GM21447 (cell line): Measurements from ENCODE around the gene ATP6V1E1.

Source experiments
- ATAC-seq: cut with Tn5 transposase; IDR thresholded peaks from one replicate; pipeline ENCODE4 v1.9.1; 2021; ENCODE audit not compliant: unreplicated experiment

ATP6V1E1 gene

DNA sequence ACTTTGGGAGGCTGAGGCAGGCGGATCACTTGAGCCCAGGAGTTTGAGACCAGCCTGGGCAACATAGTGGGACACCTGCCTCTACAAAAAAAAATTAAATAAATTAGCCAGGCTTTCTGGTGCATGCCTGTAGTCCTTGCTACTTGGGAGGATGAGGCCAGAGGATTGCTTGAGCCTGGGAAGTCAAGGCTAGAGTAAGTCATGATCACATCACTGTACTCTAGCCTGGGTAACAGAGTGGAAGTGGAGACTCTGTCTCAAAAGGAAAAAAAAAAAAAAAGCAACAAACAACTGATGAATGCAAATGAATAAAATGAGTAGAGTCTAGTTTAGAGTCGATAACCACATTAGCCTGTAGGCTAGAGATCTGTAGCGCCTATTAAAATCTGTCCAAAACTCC is 6.1 kb upstream of the ATP6V1E1 start:
- ATAC-seq: no peak

DNA sequence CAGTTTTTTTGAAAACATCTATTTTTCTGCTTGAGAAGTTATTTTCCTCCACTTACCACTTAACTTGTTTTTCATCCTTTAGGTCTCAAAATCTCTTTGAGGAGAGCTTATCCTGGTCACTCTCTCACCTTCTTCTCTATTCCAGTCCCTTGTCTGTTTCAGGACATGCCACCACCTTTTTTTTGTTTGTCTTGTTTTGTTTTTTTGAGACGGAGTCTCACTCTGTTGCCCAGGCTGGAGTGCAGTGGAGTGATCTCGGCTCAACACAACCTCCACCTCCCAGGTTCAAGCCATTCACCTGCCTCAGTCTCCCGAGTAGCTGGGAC is 5.4 kb upstream of the ATP6V1E1 start:
- no peak for ATAC-seq

DNA sequence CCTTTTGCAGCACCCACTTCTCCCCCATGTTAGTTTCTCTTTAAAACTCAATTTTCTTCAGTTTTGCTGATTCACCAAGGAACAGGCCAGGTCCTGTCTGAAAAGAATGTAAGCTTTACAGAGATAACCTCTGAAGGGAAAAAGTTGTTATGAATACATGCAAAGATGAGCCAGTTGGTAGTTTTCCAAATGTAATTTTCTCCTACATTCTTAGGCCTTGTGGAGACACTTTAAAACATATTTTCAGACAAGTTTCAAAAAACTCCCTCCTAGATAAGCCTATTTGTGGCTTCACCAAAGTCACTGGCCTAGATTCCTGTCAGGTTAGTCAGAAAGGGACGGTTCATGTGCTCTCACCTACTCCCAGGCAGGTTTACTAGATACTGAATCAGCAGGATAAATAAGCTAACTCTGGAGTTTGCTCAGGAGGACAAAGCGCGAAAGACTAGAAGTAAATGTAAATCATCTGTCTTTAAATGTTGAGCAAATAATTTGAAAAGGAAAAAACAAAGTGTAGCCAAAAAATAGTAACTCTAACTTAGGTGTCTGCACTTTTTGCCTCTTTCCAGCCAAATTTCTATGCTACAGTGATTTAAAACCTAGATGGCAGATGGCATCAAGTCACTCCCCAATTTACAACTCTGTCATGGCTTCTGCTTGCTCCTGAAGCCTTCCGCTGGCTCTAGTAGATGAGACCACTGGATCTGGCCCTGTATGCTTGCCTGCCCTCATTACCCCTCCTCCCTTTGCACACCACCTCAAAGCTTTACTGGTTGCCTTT is 4.9 kb upstream of the ATP6V1E1 start:
- no peak for ATAC-seq

DNA sequence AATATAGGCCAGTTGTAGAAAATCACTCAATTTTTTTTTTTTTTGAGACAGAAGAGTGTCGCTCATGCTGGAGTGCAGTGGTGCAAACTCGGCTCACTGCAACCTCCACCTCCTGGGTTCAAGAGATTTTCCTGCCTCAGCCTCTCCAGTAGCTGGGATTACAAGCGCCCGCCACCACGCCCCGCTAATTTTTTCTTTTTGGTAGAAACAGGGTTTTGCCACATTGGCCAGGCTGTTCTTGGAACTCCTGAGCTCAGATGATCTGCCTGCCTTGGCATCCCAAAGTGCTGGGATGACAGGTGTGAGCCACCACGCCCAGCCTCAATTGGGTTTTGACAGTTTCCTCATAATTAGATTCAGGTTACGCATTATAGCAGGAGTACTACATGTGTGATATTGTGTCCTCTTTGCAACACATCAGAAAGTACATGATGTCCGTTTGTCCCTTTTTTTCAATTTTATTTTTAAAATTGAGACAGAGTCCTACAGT is 2.6 kb upstream of the ATP6V1E1 start:
- ATAC-seq: no peak

DNA sequence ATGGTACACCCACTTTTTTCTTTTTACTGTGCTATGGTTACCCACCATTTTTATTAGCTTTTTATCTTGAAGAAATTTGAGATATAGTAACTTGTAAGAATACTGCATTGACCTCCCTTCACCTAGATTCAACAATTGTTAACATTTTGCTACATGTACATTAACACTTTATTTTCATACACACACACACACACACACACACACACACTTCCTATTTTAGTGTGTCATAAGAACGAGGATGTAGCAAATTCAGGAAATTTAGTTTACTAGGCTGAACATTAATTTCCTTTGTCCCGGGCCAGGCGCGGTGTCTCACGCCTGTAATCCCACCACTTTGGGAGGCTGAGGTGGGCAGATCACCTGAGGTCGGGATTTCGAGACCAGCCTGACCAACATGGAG is 1.1 kb upstream of the ATP6V1E1 start:
- no peak for ATAC-seq

DNA sequence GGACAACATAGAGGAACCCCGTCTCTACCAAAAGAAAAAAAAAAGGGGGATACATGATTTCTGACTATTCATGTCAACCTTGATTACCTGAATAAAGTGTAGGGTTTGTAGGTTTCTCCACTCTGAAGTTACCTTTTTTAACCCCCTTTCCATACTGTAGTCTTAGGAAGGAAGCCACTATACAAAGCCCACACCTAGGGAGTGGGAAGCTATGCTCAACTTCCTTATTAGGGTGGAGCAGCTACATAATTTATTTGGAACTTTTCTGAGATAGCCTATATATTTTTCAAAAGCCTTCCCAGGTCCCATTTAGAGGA is 582 bp upstream of the ATP6V1E1 start:
- ATAC-seq: no peak

DNA sequence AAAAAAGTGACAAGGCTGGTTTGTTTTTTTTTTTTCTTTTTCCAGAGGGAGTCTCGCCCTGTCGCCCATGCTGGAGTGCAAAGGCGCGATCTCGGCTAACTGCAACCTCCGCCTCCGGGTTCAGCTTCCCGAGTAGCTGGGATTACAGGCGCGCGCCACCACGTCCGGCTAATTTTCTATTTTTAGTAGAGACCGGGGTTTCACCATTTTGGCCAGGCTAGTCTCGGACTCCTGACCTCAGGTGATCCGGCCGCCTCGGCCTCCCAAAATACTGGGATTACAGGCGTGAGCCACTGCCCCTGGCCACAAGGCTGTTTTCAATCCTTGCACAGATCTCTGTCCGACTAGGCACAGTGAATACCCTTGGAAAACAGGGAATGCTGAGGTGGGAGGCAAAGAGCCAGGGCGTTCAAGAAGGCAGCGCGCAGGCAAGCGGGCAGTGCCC is 566 bp downstream of the ATP6V1E1 start:
- ATAC-seq: no peak

DNA sequence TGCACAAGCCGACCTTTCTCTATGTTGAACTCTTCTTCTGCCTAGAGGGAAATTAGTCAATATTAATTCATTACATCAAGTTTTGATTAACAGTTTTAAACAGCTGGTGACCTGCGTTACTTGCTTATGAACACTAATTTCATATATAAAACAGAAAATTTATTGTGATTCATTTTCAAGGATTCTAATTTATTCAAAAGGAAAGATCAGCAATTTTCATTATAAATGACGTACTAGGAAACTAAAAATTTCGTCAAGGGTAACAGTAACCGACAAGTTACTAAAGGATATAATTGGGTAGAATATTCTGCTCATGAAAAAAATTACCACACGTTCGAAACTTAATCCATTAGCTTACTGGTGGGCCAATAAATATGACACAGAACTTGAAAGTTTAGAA is 15.3 kb downstream of the ATP6V1E1 start:
- no peak for ATAC-seq

DNA sequence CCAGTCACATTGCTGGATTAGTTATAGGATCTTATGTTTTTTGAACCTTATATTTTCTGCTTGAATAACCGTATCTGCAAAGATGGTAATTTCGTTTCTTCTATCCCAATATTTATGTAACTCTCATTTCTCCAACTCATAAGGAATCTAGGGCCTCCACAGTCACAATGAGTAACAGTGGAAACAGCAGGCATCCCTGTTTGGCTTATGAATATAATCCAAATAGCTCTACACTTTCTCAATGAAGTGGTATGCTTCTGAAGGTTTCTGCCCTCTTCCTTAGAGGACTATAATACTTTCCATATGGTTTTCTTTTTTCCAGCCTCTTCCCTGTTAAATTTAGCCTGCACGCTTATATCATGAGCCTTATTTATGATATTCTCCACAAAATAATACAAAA is 16.5 kb downstream of the ATP6V1E1 start:
- no peak for ATAC-seq

DNA sequence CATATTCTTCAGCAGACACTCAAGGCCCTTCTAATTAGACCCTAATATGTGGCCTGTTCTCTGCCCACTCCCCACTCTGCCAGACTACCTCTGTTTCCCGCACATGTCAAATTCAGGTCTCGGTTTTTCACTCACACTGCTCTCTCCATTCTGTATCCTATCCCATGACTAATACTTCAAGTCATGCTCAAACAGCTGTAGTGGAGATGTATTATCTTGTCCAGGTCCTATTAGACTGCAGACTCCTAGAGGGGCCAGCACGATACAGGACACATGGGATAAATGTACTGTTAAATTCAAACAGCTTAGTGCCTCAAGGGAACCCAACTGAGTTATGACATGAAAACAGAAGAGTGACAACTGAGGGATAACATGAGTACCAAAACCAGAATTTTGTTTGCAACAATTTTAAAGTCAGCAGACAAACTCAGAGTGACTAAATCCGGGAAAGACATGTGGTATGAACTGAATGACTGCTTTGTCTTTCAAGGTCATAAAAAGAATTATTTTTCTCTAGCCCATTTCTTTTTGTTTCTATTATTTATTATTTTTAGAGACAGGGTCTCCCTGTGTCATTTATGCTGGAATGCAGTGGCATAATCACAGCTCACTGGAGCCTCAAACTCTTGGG is 20.5 kb downstream of the ATP6V1E1 start:
- no peak for ATAC-seq

DNA sequence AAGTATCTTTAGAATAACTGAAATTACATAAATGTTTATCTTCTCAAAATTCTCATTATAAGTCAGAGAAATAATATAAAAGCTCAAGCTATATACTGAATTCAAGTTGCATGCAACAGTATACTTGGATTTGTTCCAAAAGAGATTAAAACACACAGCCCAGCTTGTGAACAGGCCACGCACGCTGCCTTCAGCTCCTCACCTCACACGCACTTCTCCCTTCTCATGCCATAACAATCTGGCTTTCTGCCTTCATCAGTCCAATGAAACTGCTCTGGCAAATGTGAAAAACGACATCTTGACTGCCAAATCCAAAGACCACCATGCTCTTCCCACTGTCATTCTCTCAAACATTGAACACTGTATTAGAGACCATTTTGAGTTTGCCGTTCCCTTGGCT is 22.1 kb downstream of the ATP6V1E1 start:
- ATAC-seq: no peak

DNA sequence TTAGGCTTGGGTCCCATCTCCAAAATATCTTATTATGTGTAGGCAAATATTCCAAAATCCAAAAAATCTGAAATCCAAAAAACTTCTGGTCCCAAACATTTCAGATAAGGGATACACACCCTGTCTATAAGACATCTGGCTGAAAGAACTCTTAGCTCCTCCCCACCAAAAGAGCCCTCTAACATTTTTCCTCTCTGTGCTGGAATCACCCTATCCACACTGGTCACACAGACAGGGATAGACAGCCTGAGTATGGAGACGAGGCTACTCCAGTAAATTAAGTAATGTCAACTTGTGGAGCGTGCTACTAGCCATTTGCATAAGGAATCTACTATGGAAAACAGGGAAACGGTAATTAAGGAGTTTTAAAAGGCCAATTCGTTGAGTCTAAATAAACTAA is 24.9 kb downstream of the ATP6V1E1 start:
- ATAC-seq: no peak

DNA sequence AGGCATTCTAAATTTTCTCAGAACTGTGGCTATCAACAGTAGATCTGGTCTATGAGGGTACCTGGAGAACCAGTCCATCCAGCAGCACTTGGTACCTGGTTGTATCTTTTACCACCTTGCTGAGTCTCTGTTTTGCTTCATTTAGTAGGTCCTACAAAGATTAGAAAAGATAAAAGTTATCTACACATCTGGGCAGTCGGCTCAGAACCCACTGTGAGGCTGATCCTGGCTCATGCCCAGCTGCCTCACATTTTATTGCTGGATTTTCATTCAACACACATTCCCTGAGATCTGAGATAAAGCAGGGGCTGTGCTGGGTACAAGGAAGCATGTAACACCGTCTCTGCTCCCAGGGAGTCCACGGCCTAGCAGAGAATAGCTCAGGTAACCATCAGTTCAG is 27.5 kb downstream of the ATP6V1E1 start:
- ATAC-seq: no peak

DNA sequence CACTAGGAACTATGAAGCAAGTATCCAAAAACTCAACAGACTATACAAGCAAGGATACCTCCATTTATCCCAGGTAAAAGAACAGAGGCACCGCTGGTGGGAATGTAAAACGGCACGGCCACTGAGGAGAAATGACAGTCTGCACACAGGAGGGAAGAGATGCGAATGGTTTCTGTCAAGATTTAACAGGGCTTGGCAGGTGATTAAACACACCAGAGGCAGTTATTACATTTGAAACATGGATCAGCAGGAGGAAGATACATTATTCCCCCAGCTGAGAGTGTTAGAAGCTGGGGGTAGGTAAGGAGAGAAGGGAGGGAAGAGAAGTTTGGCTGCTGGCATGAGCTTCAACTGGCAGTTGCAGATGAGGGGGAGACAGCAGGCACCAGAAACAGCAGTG is 30.2 kb downstream of the ATP6V1E1 start:
- ATAC-seq: no peak

DNA sequence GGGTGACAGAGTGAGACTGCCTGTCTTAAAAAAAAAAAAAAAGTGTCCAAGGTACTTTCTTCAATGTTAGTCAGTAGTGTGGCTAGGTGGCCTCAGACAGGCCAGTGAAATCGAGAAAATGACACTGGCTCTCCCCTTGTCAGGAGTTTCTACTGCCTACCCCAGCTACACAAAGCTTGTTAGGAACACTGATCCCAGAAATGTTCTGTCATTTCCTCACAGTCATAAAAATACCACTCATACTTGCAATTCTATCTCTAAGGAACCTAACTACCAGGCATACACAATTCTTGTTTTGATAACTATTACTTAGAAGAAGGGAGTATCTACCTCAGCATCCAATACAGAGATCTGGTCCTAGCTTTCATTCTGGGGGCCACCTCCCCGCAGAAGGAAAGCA is 31.3 kb downstream of the ATP6V1E1 start:
- ATAC-seq: no peak

DNA sequence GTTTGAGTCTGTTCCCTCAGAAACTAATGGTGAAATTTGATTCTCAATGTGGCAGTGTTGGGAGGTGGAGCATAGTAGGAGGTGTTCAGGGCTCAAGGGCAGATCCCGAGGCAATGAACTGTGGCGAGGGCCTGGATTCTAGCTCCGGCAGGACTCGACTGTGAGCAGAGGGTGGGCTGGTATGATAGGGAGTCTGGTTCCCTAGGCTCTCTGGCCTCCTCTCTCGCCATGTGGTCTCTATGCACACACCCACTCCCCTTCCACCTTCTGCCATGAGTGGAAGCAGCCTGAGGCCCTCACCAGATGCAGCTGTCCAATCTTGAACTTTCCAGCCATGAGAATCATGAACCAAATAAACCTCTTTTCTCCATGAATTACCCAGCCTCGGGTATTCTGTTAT is 32.3 kb downstream of the ATP6V1E1 start:
- ATAC-seq: no peak

DNA sequence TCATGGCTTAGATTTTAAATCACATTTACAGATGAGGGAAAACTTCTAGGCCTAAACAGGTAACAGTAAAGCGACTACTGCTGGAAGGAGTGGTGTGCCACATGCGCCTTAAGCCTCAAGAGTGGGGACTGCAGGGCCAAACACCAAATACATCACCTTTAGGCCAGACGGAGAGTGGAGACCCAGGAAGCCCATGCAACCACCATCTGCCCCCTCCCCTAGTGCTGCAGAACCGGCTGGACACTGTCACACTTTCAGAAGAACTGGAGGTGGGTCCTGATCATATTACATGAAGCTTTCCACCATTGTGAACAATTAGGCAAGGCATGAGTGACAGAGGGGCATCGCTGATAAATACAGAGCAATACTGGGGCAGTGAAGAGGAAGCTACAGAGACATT is 36.3 kb downstream of the ATP6V1E1 start:
- ATAC-seq: no peak

DNA sequence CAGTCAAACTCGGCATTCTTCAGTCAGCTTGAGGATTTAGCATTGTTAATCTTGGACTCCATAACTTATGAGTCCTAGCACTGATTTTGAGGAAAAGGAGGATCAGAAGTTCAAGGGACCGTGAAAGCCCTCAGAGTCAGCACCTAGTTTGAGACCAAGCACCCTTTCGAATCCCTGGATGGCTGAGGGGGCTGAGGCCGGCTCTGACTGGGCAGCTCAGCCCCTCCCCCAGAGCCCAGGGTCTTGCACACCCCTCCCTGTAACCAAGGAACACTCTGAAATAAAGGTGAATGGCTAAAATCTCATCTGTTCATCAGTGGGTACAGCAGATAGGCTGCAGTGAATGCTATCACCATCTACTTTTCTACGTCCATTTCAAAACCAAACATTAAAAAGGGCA is 38.0 kb downstream of the ATP6V1E1 start:
- ATAC-seq: no peak

DNA sequence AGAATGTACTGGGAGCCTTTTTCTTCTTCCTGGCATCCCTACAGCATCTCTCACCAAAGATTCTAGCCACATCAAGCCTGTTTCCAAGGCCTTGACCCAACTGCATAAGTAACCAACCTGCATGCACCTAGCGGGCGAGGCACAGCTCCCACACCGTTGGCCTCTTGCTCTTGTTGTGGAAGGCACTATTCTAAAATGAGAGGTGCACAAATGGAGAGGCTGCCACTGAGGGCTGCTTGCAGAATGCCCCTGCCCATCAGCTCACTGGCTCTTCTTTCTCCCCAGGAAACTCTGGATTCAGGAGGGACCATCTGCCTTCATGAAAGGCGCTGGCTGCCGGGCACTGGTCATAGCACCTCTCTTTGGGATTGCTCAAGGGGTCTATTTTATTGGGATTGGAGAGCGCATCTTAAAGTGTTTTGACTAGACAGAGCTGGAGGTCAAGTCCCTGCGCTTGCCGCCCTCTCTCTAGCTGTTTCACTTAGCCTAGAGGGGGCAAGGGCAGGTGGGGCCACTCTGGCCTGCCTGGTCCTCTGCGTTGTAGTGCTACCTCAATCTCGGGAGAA is 38.7 kb downstream of the ATP6V1E1 start:
- ATAC-seq: no peak

DNA sequence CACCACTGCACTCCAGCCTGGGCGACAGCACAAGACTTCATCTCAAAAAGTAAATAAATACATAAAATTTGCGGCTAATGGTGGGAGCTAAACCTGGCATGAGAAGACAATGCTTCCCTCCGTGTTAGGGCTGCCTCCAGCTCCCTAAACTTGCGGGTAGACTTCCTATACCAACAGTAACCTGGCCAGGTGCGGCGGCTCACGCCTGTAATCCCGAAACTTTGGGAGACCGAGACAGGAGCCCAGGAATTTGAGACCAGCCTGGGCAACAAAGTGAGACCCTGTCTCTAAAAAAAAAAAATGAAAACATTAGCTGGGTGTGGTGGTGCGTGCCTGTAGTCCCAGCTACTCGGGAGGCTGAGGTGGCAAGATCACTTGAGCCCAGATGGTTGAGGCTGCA is 39.9 kb downstream of the ATP6V1E1 start:
- ATAC-seq: no peak

DNA sequence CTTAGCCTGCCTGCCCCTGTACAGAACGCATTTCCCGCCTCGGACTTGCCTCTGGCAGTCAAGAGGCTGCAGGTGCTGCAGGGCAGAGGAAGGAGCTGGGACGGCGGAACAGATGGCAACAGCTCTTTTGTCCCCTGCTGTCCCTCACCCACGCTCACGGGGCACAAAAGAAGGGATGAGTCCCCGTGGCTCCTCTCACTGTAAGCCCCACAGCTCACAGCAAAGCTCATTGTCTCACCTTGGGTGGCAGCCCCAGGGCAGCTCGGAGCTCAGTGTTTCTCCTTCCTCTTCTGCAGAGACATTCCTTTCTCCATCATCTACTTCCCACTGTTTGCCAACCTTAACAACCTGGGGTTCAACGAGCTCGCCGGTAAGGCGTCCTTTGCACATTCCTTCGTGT is 40.9 kb downstream of the ATP6V1E1 start:
- no peak for ATAC-seq

DNA sequence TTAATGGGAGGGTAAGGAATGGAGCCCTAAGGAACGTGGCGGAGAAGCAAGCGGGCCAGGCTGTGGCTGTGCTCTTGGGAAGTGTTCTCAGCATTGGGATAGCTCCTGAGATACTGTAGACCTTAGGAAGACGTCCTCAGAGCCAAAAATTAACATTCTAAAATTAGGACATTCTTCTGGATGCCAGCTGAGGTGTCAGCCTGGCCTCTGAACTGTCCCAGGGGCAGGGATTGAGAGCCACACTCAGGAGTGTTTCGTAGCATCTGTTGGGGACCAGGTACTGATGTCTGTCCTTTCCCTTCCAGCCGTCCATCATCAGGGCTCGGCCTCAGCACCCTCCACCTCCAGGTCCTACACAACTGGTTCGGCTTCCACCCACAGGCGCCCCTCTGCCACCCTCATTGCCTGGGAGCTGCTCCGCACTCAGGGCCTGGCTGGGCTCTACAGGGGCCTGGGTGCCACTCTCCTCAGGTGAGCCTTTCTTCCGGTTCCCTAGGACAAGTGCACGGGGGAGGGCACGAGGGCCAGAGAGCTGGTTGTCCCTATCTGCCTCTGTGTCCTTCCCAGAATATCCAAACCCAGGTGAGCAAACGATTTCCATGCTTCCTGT is 41.6 kb downstream of the ATP6V1E1 start:
- no peak for ATAC-seq
